ENCODE measurements around the gene PRKG1. TPM values are rescaled to one million over a fixed set of nuclear protein-coding genes. Genes with fewer than 3 reads are reported as not detected.

Gene PRKG1
- total RNA-seq, 1 donor from 2014 or later: 50.2 TPM

GRCh38 chr10:52143338-52143737 is 1069.1 kb downstream of the PRKG1 start:
- Histone ChIP-seq H3K4me3 (no peak overlapping the region), H3K9me3 (no peaks in the 10 kb centered on the region), H3K4me1 (peaks cover 0 to 7% of the 10 kb centered on the region in 2 donors), H3K27me3 (no peaks in the 10 kb centered on the region), H3K27ac (no peak overlapping the region), H3K36me3 (no peaks in the 10 kb centered on the region)
- no peak for DNase-seq (ENCODE audit: low spot score in 2 of 2)
- TF ChIP-seq CTCF (IDR thresholded peaks at IDR 0.05): no peak
- intact Hi-C loops (cut with DNase I): loop anchor here (5.0 kb wide), 1 partner anchor 49 kb away; no protein-coding TSS in a partner anchor

- Histone ChIP-seq H3K36me3 (no peaks in the 10 kb centered on the region), H3K27ac (no peak overlapping the region), H3K27me3 (no peaks in the 10 kb centered on the region), H3K4me1 (peaks cover 0 to 7% of the 10 kb centered on the region in 2 donors), H3K9me3 (no peaks in the 10 kb centered on the region), H3K4me3 (no peak overlapping the region)
- DNase-seq (ENCODE audit: low spot score in 2 of 2): no peak
- intact Hi-C loops (cut with DNase I): no loop called here
- TF ChIP-seq CTCF (IDR thresholded peaks at IDR 0.05): no peak
Measured at GRCh38 chr10:52145636-52146035, 1071.3 kb downstream of the PRKG1 start.

GRCh38 chr10:52146766-52147165 is 1072.5 kb downstream of the PRKG1 start:
- TF ChIP-seq CTCF (IDR thresholded peaks at IDR 0.05): no peak
- no peak for DNase-seq (ENCODE audit: low spot score in 2 of 2)
- H3K27me3 ChIP-seq: no peaks in the 10 kb centered on the region
- H3K4me3 ChIP-seq: no peak overlapping the region
- H3K27ac ChIP-seq: no peak overlapping the region
- no peaks in the 10 kb centered on the region for H3K36me3 ChIP-seq
- H3K4me1 ChIP-seq: peaks cover 0 to 7% of the 10 kb centered on the region in 2 donors
- no peaks in the 10 kb centered on the region for H3K9me3 ChIP-seq
- intact Hi-C loops (cut with DNase I): no loop called here

GRCh38 chr10:52170776-52171175 is 1096.5 kb downstream of the PRKG1 start:
- intact Hi-C loops (cut with DNase I): no loop called here

GRCh38 chr10:52172581-52172980 is 1098.3 kb downstream of the PRKG1 start:
- Histone ChIP-seq H3K4me1 (peaks cover 0 to 6% of the 10 kb centered on the region in 2 donors), H3K9me3 (peaks cover 0 to 19% of the 10 kb centered on the region in 2 donors), H3K27ac (no peak overlapping the region), H3K4me3 (no peak overlapping the region), H3K36me3 (no peaks in the 10 kb centered on the region), H3K27me3 (no peaks in the 10 kb centered on the region)
- TF ChIP-seq CTCF (IDR thresholded peaks at IDR 0.05): peak in 1 of 3 experiments; percentile 28
- no peak for DNase-seq (ENCODE audit: low spot score in 2 of 2)
- intact Hi-C loops (cut with DNase I): no loop called here

More at GRCh38 chr10:52170776-52171175, 1096.5 kb downstream of the PRKG1 start:
- TF ChIP-seq CTCF (IDR thresholded peaks at IDR 0.05): no peak
- Histone ChIP-seq H3K4me1 (peaks cover 0 to 6% of the 10 kb centered on the region in 2 donors), H3K9me3 (peaks cover 0 to 7% of the 10 kb centered on the region in 2 donors), H3K4me3 (no peak overlapping the region), H3K27me3 (no peaks in the 10 kb centered on the region), H3K27ac (no peak overlapping the region), H3K36me3 (no peaks in the 10 kb centered on the region)
- no peak for DNase-seq (ENCODE audit: low spot score in 2 of 2)

GRCh38 chr10:52185256-52185655 is 1111.0 kb downstream of the PRKG1 start:
- intact Hi-C loops (cut with DNase I): no loop called here
- no peak overlapping the region for H3K4me3 ChIP-seq
- no peaks in the 10 kb centered on the region for H3K36me3 ChIP-seq
- no peak for DNase-seq (ENCODE audit: low spot score in 2 of 2)
- H3K4me1 ChIP-seq: peaks cover 0 to 3% of the 10 kb centered on the region in 2 donors
- no peak for TF ChIP-seq CTCF (IDR thresholded peaks at IDR 0.05)
- no peak overlapping the region for H3K27ac ChIP-seq
- no peaks in the 10 kb centered on the region for H3K27me3 ChIP-seq
- no peaks in the 10 kb centered on the region for H3K9me3 ChIP-seq
